ENCODE data around the gene EIF6. TPM values are rescaled to one million over a fixed set of nuclear protein-coding genes. Genes with fewer than 3 reads are reported as not detected.
"Not testable (repeated sequence)": the region's sequence is repeated elsewhere in the genome, so short reads cannot be mapped to it uniquely, and the experiment has no call there.

Gene EIF6
- total and polyA plus RNA-seq, 3 donors from 2014 or later = 84.3 to 142 (median 90.6) TPM

DNA sequence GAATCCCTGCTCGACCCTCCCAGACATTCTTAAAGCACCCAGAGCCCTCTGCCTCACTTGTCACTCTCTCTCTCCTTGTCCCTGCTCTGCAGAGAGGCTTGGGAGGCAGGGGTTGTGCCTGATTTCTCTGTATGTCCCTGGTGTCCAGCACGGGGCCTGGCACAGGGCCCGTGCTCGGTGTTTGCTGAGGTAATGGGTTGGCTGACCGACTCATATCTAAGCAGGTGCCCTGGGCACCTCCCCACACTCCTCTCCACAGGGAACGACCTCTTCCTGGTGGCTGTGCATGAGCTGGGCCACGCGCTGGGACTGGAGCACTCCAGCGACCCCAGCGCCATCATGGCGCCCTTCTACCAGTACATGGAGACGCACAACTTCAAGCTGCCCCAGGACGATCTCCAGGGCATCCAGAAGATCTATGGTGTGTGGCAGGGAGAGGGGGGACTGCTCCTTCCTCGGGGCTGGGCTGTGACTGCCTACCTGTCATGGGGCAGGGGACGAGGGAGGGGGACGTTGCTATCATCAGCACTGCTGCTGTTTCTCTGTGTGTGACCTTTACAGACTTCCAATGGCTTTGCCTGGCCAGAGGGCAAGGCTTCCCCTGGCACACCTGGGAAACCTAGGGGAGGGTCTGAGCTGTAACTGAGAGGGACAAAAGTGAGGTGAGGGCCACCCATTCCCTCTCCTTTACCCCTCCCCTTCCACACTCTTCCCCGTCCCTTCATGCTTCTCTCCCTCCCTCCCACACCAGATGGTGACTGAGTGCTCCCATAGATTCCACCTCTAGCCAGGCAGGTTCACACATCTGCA is 20.8 kb downstream of the EIF6 start:
- Histone ChIP-seq H3K27ac (no peak overlapping the region), H3K4me1 (no peaks in the 10 kb centered on the region), H3K27me3 (no peaks in the 10 kb centered on the region), H3K4me3 (no peak overlapping the region), H3K36me3 (ENCODE audit: low read depth, missing control alignments) (no peaks in the 10 kb centered on the region), H3K9me3 (no peaks in the 10 kb centered on the region)
- DNase-seq = no peak
- intact Hi-C loops (cut with DNase I; ENCODE audit: low total_unique reads) = no loop called here
- 74 to 75% methylated on average over 2 to 17 of the region's 17 CpGs for WGBS, 2 donors
- TF ChIP-seq, protein P1, sequence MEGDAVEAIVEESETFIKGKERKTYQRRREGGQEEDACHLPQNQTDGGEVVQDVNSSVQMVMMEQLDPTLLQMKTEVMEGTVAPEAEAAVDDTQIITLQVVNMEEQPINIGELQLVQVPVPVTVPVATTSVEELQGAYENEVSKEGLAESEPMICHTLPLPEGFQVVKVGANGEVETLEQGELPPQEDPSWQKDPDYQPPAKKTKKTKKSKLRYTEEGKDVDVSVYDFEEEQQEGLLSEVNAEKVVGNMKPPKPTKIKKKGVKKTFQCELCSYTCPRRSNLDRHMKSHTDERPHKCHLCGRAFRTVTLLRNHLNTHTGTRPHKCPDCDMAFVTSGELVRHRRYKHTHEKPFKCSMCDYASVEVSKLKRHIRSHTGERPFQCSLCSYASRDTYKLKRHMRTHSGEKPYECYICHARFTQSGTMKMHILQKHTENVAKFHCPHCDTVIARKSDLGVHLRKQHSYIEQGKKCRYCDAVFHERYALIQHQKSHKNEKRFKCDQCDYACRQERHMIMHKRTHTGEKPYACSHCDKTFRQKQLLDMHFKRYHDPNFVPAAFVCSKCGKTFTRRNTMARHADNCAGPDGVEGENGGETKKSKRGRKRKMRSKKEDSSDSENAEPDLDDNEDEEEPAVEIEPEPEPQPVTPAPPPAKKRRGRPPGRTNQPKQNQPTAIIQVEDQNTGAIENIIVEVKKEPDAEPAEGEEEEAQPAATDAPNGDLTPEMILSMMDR (IDR thresholded peaks at IDR 0.05) = no peak
- no peak for TF ChIP-seq POLR2A (IDR thresholded peaks at IDR 0.05)

DNA sequence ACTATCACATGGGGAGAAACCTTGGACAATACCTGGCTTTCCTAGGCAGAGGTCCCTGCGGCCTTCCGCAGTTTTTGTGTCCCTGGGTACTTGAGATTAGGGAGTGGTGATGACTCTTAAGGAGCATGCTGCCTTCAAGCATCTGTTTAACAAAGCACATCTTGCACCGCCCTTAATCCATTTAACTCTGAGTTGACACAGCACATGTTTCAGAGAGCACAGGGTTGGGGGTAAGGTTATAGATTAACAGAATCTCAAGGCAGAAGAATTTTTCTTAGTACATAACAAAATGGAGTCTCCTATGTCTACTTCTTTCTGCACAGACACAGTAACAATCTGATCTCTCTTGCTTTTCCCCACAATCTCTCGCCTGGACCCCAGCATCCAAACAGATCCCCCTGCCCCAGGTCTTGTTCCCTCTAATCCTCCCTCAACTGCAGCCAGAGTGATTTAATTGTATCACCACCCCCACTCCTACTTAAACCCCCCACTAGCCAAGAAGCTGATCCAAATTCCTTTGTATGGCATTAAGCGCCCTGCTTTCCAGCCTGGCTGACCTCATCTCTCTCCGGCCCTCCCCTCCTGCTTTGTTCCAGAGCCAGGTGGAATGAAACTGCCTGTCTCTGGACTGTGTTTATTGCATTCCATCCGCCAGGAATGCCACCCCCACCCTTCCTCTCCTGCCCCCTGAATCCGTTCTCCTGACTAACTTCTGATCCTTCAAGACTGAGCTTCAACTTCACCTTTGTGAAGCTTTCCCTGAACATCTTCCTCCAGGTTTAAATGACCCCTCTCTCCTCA is 21.6 kb downstream of the EIF6 start:
- intact Hi-C loops (cut with DNase I; ENCODE audit: low total_unique reads); H3K4me3 ChIP-seq; H3K4me1 ChIP-seq; H3K36me3 ChIP-seq (ENCODE audit: low read depth, missing control alignments); H3K27me3 ChIP-seq; H3K27ac ChIP-seq; H3K9me3 ChIP-seq; DNase-seq: not testable (repeated sequence)
- WGBS, 2 donors = 63 to 79% methylated on average over 5 of the region's 8 CpGs

DNA sequence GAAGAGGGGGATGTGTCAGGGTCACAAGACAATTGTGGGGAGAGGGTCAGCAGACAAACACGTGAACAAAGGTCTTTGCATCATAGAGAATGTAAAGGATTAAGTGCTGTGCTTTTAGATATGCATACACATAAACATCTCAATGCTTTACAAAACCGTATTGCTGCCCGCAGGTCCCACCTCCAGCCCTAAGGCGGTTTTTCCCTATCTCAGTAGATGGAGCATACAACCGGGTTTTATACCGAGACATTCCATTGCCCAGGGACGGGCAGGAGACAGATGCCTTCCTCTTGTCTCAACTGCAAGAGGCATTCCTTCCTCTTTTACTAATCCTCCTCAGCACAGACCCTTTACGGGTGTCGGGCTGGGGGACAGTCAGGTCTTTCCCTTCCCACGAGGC is 22.3 kb downstream of the EIF6 start:
- 83 to 93% methylated on average over 7 of the region's 10 CpGs for WGBS, 2 donors
- H3K27ac ChIP-seq; intact Hi-C loops (cut with DNase I; ENCODE audit: low total_unique reads); DNase-seq; H3K27me3 ChIP-seq; H3K9me3 ChIP-seq; H3K4me1 ChIP-seq; H3K4me3 ChIP-seq; H3K36me3 ChIP-seq (ENCODE audit: low read depth, missing control alignments): not testable (repeated sequence)

DNA sequence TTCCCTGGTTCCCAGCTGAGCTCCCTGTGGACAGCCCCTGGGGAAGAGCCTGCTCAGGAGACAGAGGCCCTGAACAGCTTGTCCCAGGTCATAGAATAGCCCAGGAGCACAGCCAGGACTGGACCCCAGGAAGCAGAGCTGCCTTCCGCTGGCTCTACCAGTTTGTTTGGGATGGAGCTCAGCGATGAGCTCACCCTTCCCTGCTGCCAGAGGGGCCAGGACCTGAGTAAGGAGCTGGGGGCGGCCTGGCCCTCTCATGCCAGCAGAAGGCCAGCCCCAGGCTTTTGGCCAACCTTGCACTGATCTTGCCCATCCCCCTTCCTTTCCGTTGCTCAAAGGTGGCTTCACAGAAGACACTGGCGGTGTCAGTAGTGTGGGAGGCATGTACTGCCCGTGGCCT is 24.1 kb downstream of the EIF6 start:
- Histone ChIP-seq H3K4me1 (no peaks in the 10 kb centered on the region), H3K27me3 (no peaks in the 10 kb centered on the region), H3K27ac (no peak overlapping the region), H3K9me3 (no peaks in the 10 kb centered on the region), H3K4me3 (no peak overlapping the region), H3K36me3 (ENCODE audit: low read depth, missing control alignments) (no peaks in the 10 kb centered on the region)
- intact Hi-C loops (cut with DNase I; ENCODE audit: low total_unique reads) = no loop called here
- TF ChIP-seq, protein P1 (IDR thresholded peaks at IDR 0.05) = no peak
- TF ChIP-seq POLR2A (IDR thresholded peaks at IDR 0.05) = no peak
- DNase-seq = no peak
- WGBS, 2 donors = 90 to 100% methylated on average over 1 to 6 of the region's 6 CpGs

DNA sequence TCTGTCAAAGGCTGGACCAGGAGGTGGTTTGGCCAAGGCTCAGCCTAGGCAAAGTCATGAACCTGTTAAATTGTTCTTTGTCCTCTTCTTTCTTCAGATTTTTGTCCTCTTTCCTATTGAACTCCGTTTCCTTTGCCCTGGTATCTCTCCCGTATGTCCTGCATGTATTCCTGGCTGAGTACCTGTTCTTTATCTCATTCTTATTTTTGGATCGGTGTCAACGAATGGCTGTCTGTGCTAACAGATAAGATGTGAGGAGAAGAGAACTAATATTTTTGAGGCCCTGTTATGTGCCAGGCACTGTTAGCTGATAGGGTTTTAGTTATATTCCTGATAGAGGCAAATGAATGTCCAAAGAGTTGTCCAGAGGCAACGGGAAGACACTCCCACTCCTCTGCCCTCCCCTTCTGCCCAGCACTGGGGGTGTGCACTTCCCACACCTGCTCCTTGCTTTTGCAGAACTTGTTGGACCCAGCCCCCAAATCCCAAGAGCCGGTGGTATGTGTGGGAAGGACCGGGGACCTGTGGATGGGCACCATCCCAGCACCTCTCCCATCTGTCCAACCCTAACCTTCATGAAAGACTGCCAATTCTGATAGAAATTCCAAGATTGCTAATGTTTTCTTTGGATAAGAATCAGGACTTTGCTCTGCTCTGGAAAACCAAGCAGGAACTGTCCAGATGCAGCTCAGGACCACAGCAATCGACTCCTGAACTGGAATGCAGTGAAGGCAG is 27.2 kb downstream of the EIF6 start:
- H3K27ac ChIP-seq = no peak overlapping the region

More for the DNA sequence above, 27.2 kb downstream of the EIF6 start:
- no peaks in the 10 kb centered on the region for H3K4me1 ChIP-seq
- H3K9me3 ChIP-seq = no peaks in the 10 kb centered on the region
- no peaks in the 10 kb centered on the region for H3K27me3 ChIP-seq
- WGBS, 2 donors = 38 to 57% methylated on average over 8 of the region's 8 CpGs
- no peak overlapping the region for H3K4me3 ChIP-seq
- intact Hi-C loops (cut with DNase I; ENCODE audit: low total_unique reads) = no loop called here
- no peaks in the 10 kb centered on the region for H3K36me3 ChIP-seq (ENCODE audit: low read depth, missing control alignments)
- DNase-seq = no peak
- TF ChIP-seq POLR2A (IDR thresholded peaks at IDR 0.05) = no peak
- TF ChIP-seq, protein P1 (IDR thresholded peaks at IDR 0.05) = no peak
